Lower lobe of right lung (tissue), 2 donors: ENCODE measurements around the gene RFX5. TPM values are rescaled to one million over a fixed set of nuclear protein-coding genes. Genes with fewer than 3 reads are reported as not detected.

Experiments used
- ATAC-seq, 2 donors: fragments of 200-7000 bp; cut with Tn5 transposase; one replicate each; pipeline ENCODE4 v1.9.1; 2020 to 2022; ENCODE audit warnings: mild to moderate bottlenecking in 2 of 2, moderate library complexity in 2 of 2
- DNase-seq: peaks from one replicate; pipeline ENCODE4 v3.0.0-alpha.2; 2020
- H3K27ac ChIP-seq: fragments of 200-600 bp; one replicate; pipeline ENCODE4 v1.8.0; 2022
- H3K27me3 ChIP-seq: fragments of 200-600 bp; one replicate; pipeline ENCODE4 v1.8.0; 2022; ENCODE audit warnings: low read depth
- H3K36me3 ChIP-seq: fragments of 200-600 bp; one replicate; pipeline ENCODE4 v1.8.0; 2022; ENCODE audit warnings: mild to moderate bottlenecking
- H3K4me1 ChIP-seq: fragments of 200-600 bp; one replicate; pipeline ENCODE4 v1.8.0; 2022
- H3K4me3 ChIP-seq: fragments of 200-600 bp; one replicate; pipeline ENCODE4 v1.8.0; 2022; ENCODE audit warnings: mild to moderate bottlenecking
- H3K9me3 ChIP-seq: fragments of 200-600 bp; one replicate; pipeline ENCODE4 v1.8.0; 2022
- CTCF ChIP-seq: fragments of 200-600 bp; IDR thresholded peaks from one replicate; pipeline ENCODE4 v1.8.0; 2022; ENCODE audit warnings: antibody characterized with exemption, mild to moderate bottlenecking
- intact Hi-C: fragments of 100-400 bp; cut with DNase I; formaldehyde crosslinking; loops from one replicate; pipeline ENCODE4 v1.11.0; 2022
- total RNA-seq: library from RNA; stranded (reverse); fragmentation: NEBNext Ultra II Directional; extraction: Animal tissue kit (Norgen Biotek cat#: 25700); gene quantifications from one replicate; pipeline ENCODE4 v1.2.1, GENCODE V29; 2021
- donor health status: DM: no; HTN: yes; CAD: no; lungs with severe emphysema.

Gene RFX5
- total RNA-seq, 1 donor from 2014 or later: 57.6 TPM

- Histone ChIP-seq H3K4me3 (no peak overlapping the region), H3K27ac (peak overlapping the region; percentile 61), H3K36me3 (peaks cover 99% of the 10 kb centered on the region), H3K27me3 (no peaks in the 10 kb centered on the region), H3K9me3 (no peaks in the 10 kb centered on the region), H3K4me1 (peaks cover 60% of the 10 kb centered on the region)
- no peak for DNase-seq
- ATAC-seq: no peak
- TF ChIP-seq CTCF: no peak
- intact Hi-C loops: no loop called here
Measured at GRCh38 chr1:151312411-151312810, 34.6 kb downstream of the RFX5 start.

- intact Hi-C loops: no loop called here
- H3K27ac ChIP-seq: peak overlapping the region; percentile 61
- H3K4me3 ChIP-seq: no peak overlapping the region
- DNase-seq (peak; percentile 54), ATAC-seq (peak; percentile 89 to 93)
- TF ChIP-seq CTCF: no peak
- no peaks in the 10 kb centered on the region for H3K9me3 ChIP-seq
- H3K27me3 ChIP-seq: no peaks in the 10 kb centered on the region
- peaks cover 60% of the 10 kb centered on the region for H3K4me1 ChIP-seq
- H3K36me3 ChIP-seq: peaks cover 99% of the 10 kb centered on the region
Measured at GRCh38 chr1:151311589-151312331, 35.3 kb downstream of the RFX5 start.

- no peak for TF ChIP-seq CTCF
- H3K4me3 ChIP-seq: no peak overlapping the region
- H3K27ac ChIP-seq: peak overlapping the region; percentile 61
- peaks cover 60% of the 10 kb centered on the region for H3K4me1 ChIP-seq
- no peaks in the 10 kb centered on the region for H3K9me3 ChIP-seq
- no peaks in the 10 kb centered on the region for H3K27me3 ChIP-seq
- DNase-seq: no peak
- intact Hi-C loops: no loop called here
- peaks cover 99% of the 10 kb centered on the region for H3K36me3 ChIP-seq
- ATAC-seq: peak in 1 of 2 donors; percentile 3
Measured at GRCh38 chr1:151311011-151311410, 36.0 kb downstream of the RFX5 start.

- intact Hi-C loops: no loop called here
- Histone ChIP-seq H3K4me1 (peaks cover 60% of the 10 kb centered on the region), H3K9me3 (no peaks in the 10 kb centered on the region), H3K27ac (peak overlapping the region; percentile 38), H3K4me3 (no peak overlapping the region), H3K27me3 (no peaks in the 10 kb centered on the region), H3K36me3 (peaks cover 99% of the 10 kb centered on the region)
- DNase-seq (no peak), ATAC-seq (no peak)
- no peak for TF ChIP-seq CTCF
Measured at GRCh38 chr1:151309811-151310323, 37.2 kb downstream of the RFX5 start.

GRCh38 chr1:151294742-151295462 lies 52.1 kb downstream of the RFX5 start:
- ATAC-seq (no peak), DNase-seq (peak; percentile 3)
- H3K27ac ChIP-seq: no peak overlapping the region
- H3K4me1 ChIP-seq: no peaks in the 10 kb centered on the region
- intact Hi-C loops: no loop called here
- H3K27me3 ChIP-seq: no peaks in the 10 kb centered on the region
- peaks cover 100% of the 10 kb centered on the region for H3K36me3 ChIP-seq
- no peak overlapping the region for H3K4me3 ChIP-seq
- no peak for TF ChIP-seq CTCF
- H3K9me3 ChIP-seq: no peaks in the 10 kb centered on the region
